CD14-positive monocyte (primary cell): ENCODE results near the gene SPTLC2. TPM values are rescaled to one million over a fixed set of nuclear protein-coding genes. Genes with fewer than 3 reads are reported as not detected.

Experiments used
- DNase-seq, 3 donors: peaks; one replicate each; pipeline ENCODE4 v3.0.0-alpha.2; 2011 to 2022
- H2AFZ ChIP-seq: 2 replicates; pipeline ENCODE4 v1.6.0; 2012; ENCODE audit warnings: mild to moderate bottlenecking, low read depth, low read length, inconsistent platforms; ENCODE audit not compliant: insufficient read depth, poor library complexity, severe bottlenecking
- H3K27ac ChIP-seq, 2 donors: 1 replicate in 1 of 2; 2 replicates in 1 of 2; pipeline ENCODE4 v1.5.1; 2012 to 2013; ENCODE audit warnings: low read length in 2 of 2, control low read depth in 1 of 2, inconsistent platforms in 1 of 2, low read depth in 1 of 2, mild to moderate bottlenecking in 1 of 2
- H3K27me3 ChIP-seq, 2 donors: one replicate each; pipeline versions ENCODE4 v1.6.0 to v1.6.1; 2011 to 2013; ENCODE audit warnings: low read length in 2 of 2; ENCODE audit not compliant: control insufficient read depth in 2 of 2, insufficient read depth in 2 of 2
- H3K36me3 ChIP-seq, 2 donors: replicated peaks in 1 of 2; 1 replicate in 1 of 2; 2 replicates in 1 of 2; pipeline versions ENCODE4 v1.5.1 to v1.6.1; 2012 to 2013; ENCODE audit warnings: low read length in 2 of 2, control low read depth in 1 of 2, inconsistent platforms in 1 of 2, mild to moderate bottlenecking in 1 of 2; ENCODE audit not compliant: insufficient read depth in 2 of 2, control insufficient read depth in 1 of 2
- H3K4me1 ChIP-seq, 2 donors: 1 replicate in 1 of 2; 2 replicates in 1 of 2; pipeline versions ENCODE4 v1.5.1 to v1.6.1; 2012 to 2013; ENCODE audit warnings: low read length in 2 of 2, control low read depth in 1 of 2, inconsistent platforms in 1 of 2, mild to moderate bottlenecking in 1 of 2, moderate library complexity in 1 of 2; ENCODE audit not compliant: insufficient read depth in 2 of 2, control insufficient read depth in 1 of 2
- H3K4me2 ChIP-seq: replicated peaks from 2 replicates; pipeline ENCODE3; 2012; ENCODE audit warnings: low read length, moderate library complexity, mild to moderate bottlenecking; ENCODE audit not compliant: poor library complexity, severe bottlenecking; ENCODE audit errors: extremely low read depth
- H3K4me3 ChIP-seq, 3 experiments: fragments of 200-600 bp in 1 of 3; sonication (generic) in 1 of 3; replicated peaks in 1 of 3; 1 replicate in 2 of 3; 2 replicates in 1 of 3; pipeline ENCODE4 v1.5.1; 2011 to 2013; ENCODE audit warnings: low read length in 3 of 3, mild to moderate bottlenecking in 3 of 3, control low read depth in 2 of 3, low read depth in 2 of 3, inconsistent platforms in 1 of 3, moderate library complexity in 1 of 3
- H3K79me2 ChIP-seq: 2 replicates; pipeline ENCODE4 v1.6.0; 2012; ENCODE audit warnings: mild to moderate bottlenecking, control low read depth, inconsistent platforms, low read length, moderate library complexity; ENCODE audit not compliant: insufficient read depth
- H3K9ac ChIP-seq: 2 replicates; pipeline ENCODE4 v1.6.0; 2017; ENCODE audit warnings: low read length, mild to moderate bottlenecking; ENCODE audit not compliant: insufficient read depth, poor library complexity, severe bottlenecking
- H3K9me3 ChIP-seq, 2 donors: replicated peaks in 1 of 2; 1 replicate in 1 of 2; 2 replicates in 1 of 2; pipeline versions ENCODE4 v1.5.1 to v1.6.1; 2012 to 2013; ENCODE audit warnings: low read length in 2 of 2, control low read depth in 1 of 2; ENCODE audit not compliant: control insufficient read depth in 1 of 2, insufficient read depth in 1 of 2
- H4K20me1 ChIP-seq: 2 replicates; pipeline ENCODE4 v1.6.0; 2012; ENCODE audit warnings: mild to moderate bottlenecking, low read length, control low read depth, moderate library complexity; ENCODE audit not compliant: insufficient read depth
- H3K27ac Mint-ChIP-seq, 7 donors: one replicate each; pipeline ENCODE4 v1.8.0; 2020; ENCODE audit warnings: mild to moderate bottlenecking in 7 of 7, mixed read lengths in 7 of 7, moderate library complexity in 6 of 7, inconsistent platforms in 2 of 7
- H3K27me3 Mint-ChIP-seq, 3 donors: one replicate each; pipeline ENCODE4 v1.8.0; 2021 to 2022; ENCODE audit warnings: low read depth in 3 of 3, mild to moderate bottlenecking in 3 of 3, mixed read lengths in 3 of 3, moderate library complexity in 3 of 3, inconsistent platforms in 1 of 3
- H3K36me3 Mint-ChIP-seq, 2 donors: one replicate each; pipeline ENCODE4 v1.8.0; 2020; ENCODE audit warnings: mixed read lengths in 2 of 2, inconsistent platforms in 1 of 2, mild to moderate bottlenecking in 1 of 2
- H3K4me1 Mint-ChIP-seq: one replicate; pipeline ENCODE4 v1.8.0; 2020; ENCODE audit warnings: mild to moderate bottlenecking, mixed read lengths
- H3K4me3 Mint-ChIP-seq, 2 donors: one replicate each; pipeline ENCODE4 v1.8.0; 2020; ENCODE audit warnings: mild to moderate bottlenecking in 2 of 2, mixed read lengths in 2 of 2, moderate library complexity in 1 of 2
- H3K9me3 Mint-ChIP-seq, 7 donors: one replicate each; pipeline ENCODE4 v1.8.0; 2020 to 2022; ENCODE audit warnings: mixed read lengths in 7 of 7, mild to moderate bottlenecking in 6 of 7, moderate library complexity in 6 of 7, inconsistent platforms in 2 of 7
- WGBS: methylation state at CpG from one replicate; pipeline ENCODE4 v1.1.5; 2013; ENCODE audit warnings: missing lambda C conversion rate; ENCODE audit not compliant: insufficient coverage; 5-methylcytosine and 5-hydroxymethylcytosine counted together
- intact Hi-C, 2 donors: fragments of 100-400 bp; cut with micrococcal nuclease; formaldehyde crosslinking; loops; one replicate each; pipeline versions ENCODE4 v1.15.0 to v1.15.1; 2023
- polyA plus RNA-seq, 3 donors: library from polyadenylated mRNA; depleted of rRNA in 1 of 3; unstranded in 2 of 3; stranded (reverse) in 1 of 3; fragments of 300-500 nt in 2 of 3; fragments of >200 nt in 1 of 3; fragmentation: Illumina TruSeq in 2 of 3; gene quantifications; 1 replicate in 2 of 3; 2 replicates in 1 of 3; pipeline ENCODE4 v1.2.3, GENCODE V29; 2012 to 2021
- TF ChIP-seq, protein P1 (sequence below): fragments of 200-600 bp; IDR thresholded peaks from one replicate; pipeline ENCODE4 v1.8.0; 2022; ENCODE audit warnings: antibody characterized with exemption, mild to moderate bottlenecking

SPTLC2 gene
- polyA plus RNA-seq, 3 donors = 38.1 to 81.9 (median 73.1) TPM

DNA sequence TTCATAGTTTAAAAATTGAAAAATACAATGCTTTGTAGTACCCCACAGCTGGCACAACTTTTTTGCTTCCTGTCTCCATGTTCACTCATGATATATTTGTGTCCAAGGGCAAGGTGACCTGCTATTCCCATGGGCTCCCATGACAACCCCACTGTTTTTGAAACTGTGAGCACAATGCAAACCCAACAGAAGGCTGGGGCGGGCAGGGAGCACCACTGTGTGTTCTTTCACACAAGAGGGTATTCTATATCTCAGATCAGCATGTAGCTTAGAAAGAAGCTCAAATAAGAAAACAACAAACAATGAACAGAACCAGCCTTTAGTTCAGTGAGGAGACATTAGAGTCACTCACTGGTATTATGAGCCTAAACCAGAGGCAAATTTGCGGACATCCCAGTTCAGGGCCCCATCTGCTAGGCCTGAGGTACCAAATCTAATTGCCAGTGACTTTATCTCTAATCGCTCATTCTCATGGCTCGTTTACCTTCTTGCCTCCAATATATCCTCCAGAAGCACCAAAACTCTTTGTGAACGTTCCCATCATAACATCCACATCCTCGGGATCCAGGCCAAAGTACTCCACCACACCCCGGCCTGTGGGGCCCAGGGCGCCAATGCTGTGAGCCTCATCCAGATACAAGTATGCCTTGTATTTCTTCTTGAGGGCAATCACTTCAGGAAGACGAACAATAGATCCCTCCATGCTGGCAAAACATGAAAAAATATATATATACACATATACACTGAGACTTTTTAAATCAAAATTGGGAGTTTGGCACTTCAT lies 61.4 kb downstream of the SPTLC2 start:
- DNase-seq = no peak
- peak overlapping the region; percentile 63 to 66 for H3K27ac ChIP-seq
- H3K4me3 ChIP-seq = no peak overlapping the region
- peaks cover 97% of the 10 kb centered on the region for H3K79me2 ChIP-seq
- peaks cover 27% of the 10 kb centered on the region for H4K20me1 ChIP-seq
- H3K27me3 Mint-ChIP-seq = peaks cover 0 to 2% (median 0%) of the 10 kb centered on the region in 3 donors
- peaks cover 50 to 90% of the 10 kb centered on the region in 2 donors for H3K36me3 ChIP-seq
- H3K9me3 ChIP-seq = no peaks in the 10 kb centered on the region
- peak overlapping the region; percentile 43 for H3K4me2 ChIP-seq
- TF ChIP-seq, protein P1, sequence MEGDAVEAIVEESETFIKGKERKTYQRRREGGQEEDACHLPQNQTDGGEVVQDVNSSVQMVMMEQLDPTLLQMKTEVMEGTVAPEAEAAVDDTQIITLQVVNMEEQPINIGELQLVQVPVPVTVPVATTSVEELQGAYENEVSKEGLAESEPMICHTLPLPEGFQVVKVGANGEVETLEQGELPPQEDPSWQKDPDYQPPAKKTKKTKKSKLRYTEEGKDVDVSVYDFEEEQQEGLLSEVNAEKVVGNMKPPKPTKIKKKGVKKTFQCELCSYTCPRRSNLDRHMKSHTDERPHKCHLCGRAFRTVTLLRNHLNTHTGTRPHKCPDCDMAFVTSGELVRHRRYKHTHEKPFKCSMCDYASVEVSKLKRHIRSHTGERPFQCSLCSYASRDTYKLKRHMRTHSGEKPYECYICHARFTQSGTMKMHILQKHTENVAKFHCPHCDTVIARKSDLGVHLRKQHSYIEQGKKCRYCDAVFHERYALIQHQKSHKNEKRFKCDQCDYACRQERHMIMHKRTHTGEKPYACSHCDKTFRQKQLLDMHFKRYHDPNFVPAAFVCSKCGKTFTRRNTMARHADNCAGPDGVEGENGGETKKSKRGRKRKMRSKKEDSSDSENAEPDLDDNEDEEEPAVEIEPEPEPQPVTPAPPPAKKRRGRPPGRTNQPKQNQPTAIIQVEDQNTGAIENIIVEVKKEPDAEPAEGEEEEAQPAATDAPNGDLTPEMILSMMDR = no peak
- H3K9ac ChIP-seq = no peak overlapping the region
- peaks cover 78 to 92% of the 10 kb centered on the region in 2 donors for H3K36me3 Mint-ChIP-seq
- H3K4me3 Mint-ChIP-seq = peak overlapping the region in 1 of 2 donors; percentile 17
- H3K4me1 ChIP-seq = peaks cover 39 to 52% of the 10 kb centered on the region in 2 donors
- H2AFZ ChIP-seq = no peak overlapping the region
- H3K4me1 Mint-ChIP-seq = peaks cover 42% of the 10 kb centered on the region
- peak overlapping the region in 6 of 7 donors; percentile 79 to 93 (median 82) for H3K27ac Mint-ChIP-seq
- 77% methylated on average over 7 of the region's 9 CpGs for WGBS
- no peaks in the 10 kb centered on the region for H3K27me3 ChIP-seq
- no peaks in the 10 kb centered on the region for H3K9me3 Mint-ChIP-seq
- intact Hi-C loops = loop anchor here in 1 of 2 donors (10.0 kb wide), 1 partner anchor 400 kb away; no protein-coding TSS in a partner anchor

DNA sequence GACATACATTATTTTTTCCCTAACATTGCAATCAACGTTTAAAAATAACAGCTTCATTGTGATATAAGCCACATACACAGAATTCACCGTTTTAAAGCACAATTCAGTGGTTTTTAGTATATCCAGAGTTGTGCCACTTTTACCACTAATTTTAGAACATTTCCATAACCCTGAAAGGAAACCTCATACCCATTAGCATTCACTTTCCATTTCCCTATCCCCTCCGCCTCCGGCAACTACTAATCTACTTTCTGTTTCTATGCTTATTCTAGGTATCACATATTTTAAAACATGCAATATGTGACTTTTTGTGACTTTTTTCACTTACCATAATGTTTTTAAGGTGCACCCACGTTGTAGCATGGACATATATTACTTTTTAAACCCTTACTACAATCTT lies 62.2 kb downstream of the SPTLC2 start:
- peak overlapping the region in 6 of 7 donors; percentile 70 to 93 (median 82) for H3K27ac Mint-ChIP-seq
- H2AFZ ChIP-seq = no peak overlapping the region
- H3K36me3 Mint-ChIP-seq = peaks cover 80 to 92% of the 10 kb centered on the region in 2 donors
- peaks cover 35% of the 10 kb centered on the region for H4K20me1 ChIP-seq
- H3K4me3 Mint-ChIP-seq = peak overlapping the region; percentile 17 to 57
- no peaks in the 10 kb centered on the region for H3K9me3 Mint-ChIP-seq
- H3K4me1 ChIP-seq = peaks cover 39 to 46% of the 10 kb centered on the region in 2 donors
- peak overlapping the region; percentile 37 to 66 for H3K27ac ChIP-seq
- no peak overlapping the region for H3K9ac ChIP-seq
- H3K27me3 ChIP-seq = no peaks in the 10 kb centered on the region
- peak in 1 of 3 donors; percentile 12 for DNase-seq
- peak overlapping the region in 1 of 3 experiments; percentile 24 for H3K4me3 ChIP-seq
- H3K27me3 Mint-ChIP-seq = peaks cover 0 to 2% (median 0%) of the 10 kb centered on the region in 3 donors
- TF ChIP-seq, protein P1 = no peak
- peaks cover 53 to 91% of the 10 kb centered on the region in 2 donors for H3K36me3 ChIP-seq
- WGBS = no CpG with 5 or more reads among the region's 5 CpGs
- no peaks in the 10 kb centered on the region for H3K9me3 ChIP-seq
- H3K4me1 Mint-ChIP-seq = peaks cover 37% of the 10 kb centered on the region
- peaks cover 97% of the 10 kb centered on the region for H3K79me2 ChIP-seq
- peak overlapping the region; percentile 43 for H3K4me2 ChIP-seq
- intact Hi-C loops = loop anchor here in 1 of 2 donors (10.0 kb wide), 1 partner anchor 399 kb away; no protein-coding TSS in a partner anchor
